Measurements from ENCODE around the gene SHMT2.
A peak's percentile ranks its signal among the peaks of the same experiment; 100 is the strongest.

SHMT2 gene

DNA sequence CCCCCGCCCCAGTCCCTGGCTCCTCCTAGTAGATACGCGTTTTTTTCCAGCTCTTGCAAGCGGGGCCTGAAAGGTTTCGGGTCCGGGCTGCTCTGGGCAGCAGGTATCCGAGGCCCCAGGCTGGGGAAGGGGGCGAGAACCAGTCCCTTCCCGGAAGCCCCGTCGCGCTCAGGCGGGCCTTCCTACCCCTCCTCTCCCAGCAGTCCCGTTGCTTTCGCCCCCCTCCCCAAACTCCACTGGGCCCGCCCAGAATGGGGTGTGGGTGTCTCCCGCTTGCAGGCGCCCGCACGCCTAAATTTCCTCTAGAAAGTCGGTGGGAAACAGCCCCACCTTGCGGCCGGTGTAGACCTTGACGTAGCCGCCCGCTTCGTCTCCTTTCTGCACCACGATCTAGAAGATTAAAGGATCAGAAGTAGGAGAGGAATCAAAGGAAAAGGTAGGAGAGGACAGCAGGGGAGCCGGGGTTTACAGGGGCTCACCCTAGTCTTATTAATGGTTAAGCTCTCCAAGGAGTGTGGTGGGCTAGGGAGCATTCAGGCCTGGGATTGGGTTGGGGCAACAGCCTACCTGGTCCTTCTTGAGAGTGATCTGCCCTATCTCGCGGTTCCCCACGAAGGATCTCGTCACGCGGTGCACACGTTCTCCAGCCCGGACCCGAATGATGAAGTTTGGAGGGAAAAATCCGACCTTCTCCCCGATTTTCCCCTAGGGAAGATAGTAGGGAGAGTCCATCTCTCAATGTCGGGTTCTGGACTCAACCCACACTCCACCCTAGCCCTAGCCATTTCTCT, 14.2 kb downstream of the SHMT2 start:
- Mint-ChIP-seq H3K36me3 (ENCODE audit: low read depth) (peaks cover 6% of the 10 kb centered on the region), H3K27ac (no peak overlapping the region), H3K4me3 (peak overlapping the region; percentile 56), H3K4me1 (ENCODE audit: low read depth) (peaks cover 55% of the 10 kb centered on the region), H3K9me3 (no peaks in the 10 kb centered on the region), H3K27me3 (peaks cover 47% of the 10 kb centered on the region)

DNA sequence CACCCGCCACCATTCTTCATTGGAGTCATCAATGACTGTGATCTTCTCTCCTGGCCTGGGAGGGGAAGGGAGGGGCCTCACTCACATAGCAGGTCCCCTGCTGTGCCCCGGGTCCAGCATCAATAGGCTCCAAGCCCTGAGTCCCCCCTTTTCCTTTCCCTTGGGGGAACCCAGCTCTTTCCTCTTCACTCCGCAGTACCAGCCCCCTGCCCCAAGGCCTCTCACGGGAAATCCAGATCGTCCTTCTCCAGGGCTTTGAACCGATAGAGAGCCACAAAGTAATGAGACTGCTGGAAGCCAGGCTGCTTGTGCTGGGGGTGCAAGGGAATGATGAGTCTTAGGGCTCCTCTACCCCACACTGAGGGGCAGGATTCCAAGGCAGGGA, 14.8 kb downstream of the SHMT2 start:
- peaks cover 6% of the 10 kb centered on the region for H3K36me3 Mint-ChIP-seq (ENCODE audit: low read depth)
- H3K27me3 Mint-ChIP-seq: peaks cover 44% of the 10 kb centered on the region
- H3K27ac Mint-ChIP-seq: no peak overlapping the region
- H3K9me3 Mint-ChIP-seq: no peaks in the 10 kb centered on the region
- peaks cover 56% of the 10 kb centered on the region for H3K4me1 Mint-ChIP-seq (ENCODE audit: low read depth)
- H3K4me3 Mint-ChIP-seq: no peak overlapping the region

DNA sequence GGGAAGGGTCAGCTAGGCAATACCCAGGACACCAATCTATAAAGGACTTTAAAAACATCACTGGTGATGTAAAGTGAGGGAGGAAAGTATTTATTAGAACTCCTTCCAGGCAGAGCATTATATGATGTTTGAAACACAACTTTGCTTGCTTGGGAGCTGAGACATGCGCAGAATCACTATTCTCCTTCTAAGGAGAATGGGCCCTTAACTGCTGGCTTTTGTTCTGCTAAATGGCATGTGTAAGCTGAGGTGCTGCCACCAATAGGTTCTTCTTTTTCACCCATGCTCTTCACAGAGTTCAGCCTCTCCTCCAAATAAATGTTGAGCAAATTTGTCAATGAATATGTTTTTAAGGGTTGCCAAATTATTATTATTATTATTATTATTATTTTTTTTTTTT, 17.5 kb downstream of the SHMT2 start:
- Mint-ChIP-seq H3K9me3 (no peaks in the 10 kb centered on the region), H3K36me3 (ENCODE audit: low read depth) (peaks cover 6% of the 10 kb centered on the region), H3K27me3 (peaks cover 21% of the 10 kb centered on the region), H3K27ac (no peak overlapping the region), H3K4me3 (no peak overlapping the region), H3K4me1 (ENCODE audit: low read depth) (peaks cover 30% of the 10 kb centered on the region)

DNA sequence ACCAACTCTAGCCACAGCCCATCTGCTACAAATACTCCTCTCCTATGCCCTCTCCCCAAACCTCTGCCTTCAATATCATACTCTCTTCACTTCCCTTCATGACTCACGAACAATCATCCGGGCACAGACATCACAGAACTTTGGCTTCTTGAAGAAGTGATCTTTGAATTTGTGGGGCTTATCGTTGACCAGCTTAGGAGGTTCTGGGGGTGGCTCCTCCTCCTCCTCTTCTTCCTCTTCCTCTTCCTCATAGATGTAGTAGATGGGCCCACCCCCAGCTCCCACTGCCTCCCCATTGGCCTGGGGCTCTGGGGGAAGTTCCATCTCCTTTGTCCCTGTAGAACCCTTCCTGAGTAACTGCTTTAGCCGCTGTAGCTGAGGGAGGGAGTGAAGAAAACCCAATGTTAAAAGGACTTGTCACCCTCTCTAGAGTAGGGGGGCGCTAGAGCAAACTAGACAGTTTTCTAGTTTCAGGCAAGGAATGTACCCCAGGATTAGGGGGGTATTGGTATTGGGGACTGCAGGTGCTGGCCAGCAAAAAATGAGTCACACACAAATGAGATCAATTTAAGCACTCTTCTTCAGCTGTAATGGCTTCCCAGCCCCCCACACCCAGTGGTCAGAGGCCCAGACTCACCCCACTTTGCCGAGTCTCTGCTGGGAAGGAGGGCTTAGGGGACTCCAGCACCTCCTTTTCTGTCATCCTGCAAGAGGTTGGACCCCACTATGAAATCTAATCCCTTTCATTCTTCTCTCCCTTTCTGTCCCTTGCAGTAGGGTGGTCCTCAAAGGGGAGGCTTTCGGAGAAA, 19.6 kb downstream of the SHMT2 start:
- Mint-ChIP-seq H3K4me1 (ENCODE audit: low read depth) (peaks cover 12% of the 10 kb centered on the region), H3K27ac (no peak overlapping the region), H3K4me3 (peak overlapping the region; percentile 45), H3K27me3 (peaks cover 9% of the 10 kb centered on the region), H3K36me3 (ENCODE audit: low read depth) (peaks cover 10% of the 10 kb centered on the region), H3K9me3 (no peaks in the 10 kb centered on the region)

DNA sequence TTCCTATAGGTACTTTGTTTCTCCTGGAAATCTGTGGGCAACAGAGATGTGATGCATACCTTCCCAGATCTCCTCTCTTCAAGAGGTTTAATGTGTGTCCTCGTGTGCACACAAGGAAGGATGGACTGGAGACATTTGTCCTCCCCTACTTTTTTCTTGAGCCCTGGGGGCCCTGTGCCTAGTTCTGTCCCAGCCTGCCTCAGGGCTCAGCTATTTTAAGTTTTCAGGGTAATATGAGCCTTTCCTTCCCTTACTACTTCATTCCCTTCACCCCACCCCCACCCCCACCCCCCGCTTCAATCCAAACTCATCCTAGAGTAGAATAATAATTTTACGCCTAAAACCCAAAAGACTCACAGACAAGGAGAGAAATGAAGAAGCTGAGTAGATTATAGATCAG, 21.0 kb downstream of the SHMT2 start:
- H3K27ac Mint-ChIP-seq: no peak overlapping the region
- no peaks in the 10 kb centered on the region for H3K9me3 Mint-ChIP-seq
- H3K27me3 Mint-ChIP-seq: no peaks in the 10 kb centered on the region
- H3K36me3 Mint-ChIP-seq (ENCODE audit: low read depth): peaks cover 14% of the 10 kb centered on the region
- peaks cover 7% of the 10 kb centered on the region for H3K4me1 Mint-ChIP-seq (ENCODE audit: low read depth)
- H3K4me3 Mint-ChIP-seq: no peak overlapping the region

DNA sequence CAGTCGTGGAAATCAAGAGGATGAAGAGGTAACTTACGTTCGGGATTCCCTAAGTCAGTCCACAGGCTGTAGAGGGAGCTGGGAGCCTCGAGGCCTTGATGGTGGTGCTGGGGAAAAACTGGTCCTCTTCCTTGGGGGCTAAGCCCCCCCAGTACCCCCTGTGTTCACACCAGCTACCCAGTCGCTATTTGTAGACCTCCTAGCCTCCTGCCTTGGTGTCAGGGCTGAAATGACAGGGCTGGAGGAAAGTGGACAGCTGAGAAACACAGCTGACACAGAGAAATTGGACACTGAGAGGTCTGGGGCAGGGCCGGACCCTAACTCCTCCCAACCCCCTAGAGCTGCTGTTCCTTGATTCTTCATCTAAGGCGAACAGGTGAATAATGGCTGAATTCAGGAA, 21.4 kb downstream of the SHMT2 start, which contains the start of gene STAC3:
Gene STAC3, minus strand, starts transcription at position 232 of the 400 bp plus-strand sequence. CDS start 1,551 bp downstream, outside the sequence.
- Mint-ChIP-seq H3K27me3 (no peaks in the 10 kb centered on the region), H3K4me3 (no peak within 1 kb of the TSS), H3K36me3 (ENCODE audit: low read depth) (peaks cover 18% of the 10 kb centered on the region), H3K27ac (no peak within 1 kb of the TSS), H3K9me3 (no peaks in the 10 kb centered on the region), H3K4me1 (ENCODE audit: low read depth) (peaks cover 7% of the 10 kb centered on the region)

DNA sequence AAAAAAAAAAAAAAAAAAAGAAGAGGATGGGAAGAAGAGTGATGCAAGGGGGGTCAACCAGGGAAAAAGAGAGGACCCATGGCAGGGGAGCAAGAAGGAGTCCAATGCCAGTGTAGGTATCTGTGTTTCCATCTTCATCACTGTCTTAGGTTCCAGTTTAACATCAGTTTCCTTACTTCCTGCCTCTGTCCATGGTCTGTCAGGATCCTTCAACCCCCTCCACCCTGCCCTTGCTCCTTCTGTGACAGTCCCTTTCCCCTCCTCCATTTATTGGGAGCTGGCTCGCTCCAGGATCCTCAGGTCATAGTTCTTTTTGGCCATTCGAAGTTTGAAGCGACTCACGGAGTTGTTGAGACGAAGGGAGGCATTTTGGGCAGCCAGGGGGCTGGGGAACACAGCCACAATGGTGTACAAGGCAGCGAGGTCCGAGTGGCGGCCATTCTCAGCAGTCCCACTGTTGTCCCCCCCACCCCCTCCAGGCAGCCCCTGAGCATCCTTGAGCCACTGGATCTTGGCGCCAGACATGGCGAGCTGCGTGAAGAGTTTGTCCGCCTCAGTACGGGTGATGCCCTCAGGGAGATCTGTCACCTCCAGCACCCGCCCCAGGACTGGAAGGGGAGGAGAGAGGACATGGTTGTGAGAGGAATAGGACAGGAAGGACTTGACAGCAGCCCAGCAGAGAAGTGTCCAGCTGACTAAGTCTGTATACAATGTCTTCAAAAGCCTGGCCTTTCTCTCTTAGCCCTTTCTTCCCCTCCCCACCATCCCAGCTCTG, 25.2 kb downstream of the SHMT2 start:
- Mint-ChIP-seq H3K4me3 (no peak overlapping the region), H3K27ac (no peak overlapping the region), H3K27me3 (no peaks in the 10 kb centered on the region), H3K4me1 (ENCODE audit: low read depth) (no peaks in the 10 kb centered on the region), H3K36me3 (ENCODE audit: low read depth) (peaks cover 21% of the 10 kb centered on the region), H3K9me3 (no peaks in the 10 kb centered on the region)

DNA sequence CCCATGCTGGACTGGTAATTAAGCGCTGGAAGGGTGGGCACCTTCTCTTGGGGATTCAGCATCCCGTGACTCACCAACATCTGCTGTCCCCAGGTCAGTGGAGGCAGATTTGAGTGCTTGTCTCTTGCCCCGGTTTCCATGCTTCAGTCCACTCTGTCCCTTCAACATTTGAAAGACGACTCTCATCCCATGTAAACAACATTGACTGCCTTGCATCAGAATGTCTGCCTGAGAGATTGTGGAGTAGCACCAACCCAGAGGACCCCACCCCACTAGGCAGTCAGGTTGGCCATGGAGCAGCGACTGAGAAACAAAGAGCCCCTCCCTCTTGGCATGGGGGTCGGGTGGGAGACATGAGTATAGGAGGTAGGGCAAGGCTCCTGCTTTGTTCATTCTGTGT, 26.4 kb downstream of the SHMT2 start:
- Mint-ChIP-seq H3K9me3 (no peaks in the 10 kb centered on the region), H3K36me3 (ENCODE audit: low read depth) (peaks cover 21% of the 10 kb centered on the region), H3K27me3 (no peaks in the 10 kb centered on the region)

DNA sequence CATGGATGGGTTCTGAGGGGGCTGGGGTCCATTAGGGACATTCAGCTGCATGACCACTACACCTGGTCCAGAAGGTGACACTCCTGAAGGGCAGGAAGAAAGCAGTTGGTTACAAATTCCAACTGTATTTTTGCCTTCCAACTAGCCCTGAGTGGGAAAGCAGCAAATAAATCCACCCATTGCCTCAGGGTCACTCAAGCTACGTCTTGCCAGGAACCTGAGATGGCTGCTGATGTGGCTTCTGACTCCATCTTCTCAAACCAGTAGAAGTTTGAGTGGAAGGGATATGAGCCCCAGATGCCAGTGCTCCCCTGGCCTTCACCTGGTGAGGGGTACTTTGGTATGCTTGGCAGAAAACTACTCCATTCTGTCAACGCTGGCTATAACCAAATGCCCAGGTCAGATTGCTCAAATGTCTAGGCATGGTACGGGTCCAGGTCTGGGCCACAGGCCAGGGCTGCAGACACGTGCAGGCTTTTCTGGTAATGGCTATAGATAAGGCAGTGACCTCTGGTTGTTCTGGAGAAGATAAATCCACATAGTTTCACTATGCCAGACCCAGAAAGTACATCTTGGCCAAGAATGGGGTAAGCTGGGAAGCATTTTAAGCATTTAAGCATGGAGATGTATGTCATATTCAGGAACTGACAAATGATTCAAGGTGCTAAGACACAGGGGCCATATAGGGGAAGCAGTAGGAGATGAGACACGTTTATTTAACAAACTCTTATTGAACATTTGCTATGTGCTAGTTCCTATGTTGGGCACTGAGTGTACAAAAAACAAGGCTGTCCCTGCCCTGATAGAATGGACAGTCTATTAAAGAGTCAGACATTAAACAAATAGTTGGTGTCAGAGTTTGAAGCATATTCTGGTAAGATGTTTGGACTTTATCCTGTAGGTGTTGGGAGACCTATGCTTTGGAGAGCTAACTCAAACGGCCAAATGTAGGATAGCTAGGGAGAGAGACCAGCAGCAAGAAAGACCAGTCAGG, 29.8 kb downstream of the SHMT2 start:
- H3K4me3 Mint-ChIP-seq: no peak overlapping the region
- H3K27ac Mint-ChIP-seq: no peak overlapping the region
- no peaks in the 10 kb centered on the region for H3K27me3 Mint-ChIP-seq
- H3K9me3 Mint-ChIP-seq: no peaks in the 10 kb centered on the region
- peaks cover 25% of the 10 kb centered on the region for H3K36me3 Mint-ChIP-seq (ENCODE audit: low read depth)
- H3K4me1 Mint-ChIP-seq (ENCODE audit: low read depth): no peaks in the 10 kb centered on the region

More for the DNA sequence above, 26.4 kb downstream of the SHMT2 start:
- no peak overlapping the region for H3K4me3 Mint-ChIP-seq
- no peaks in the 10 kb centered on the region for H3K4me1 Mint-ChIP-seq (ENCODE audit: low read depth)
- H3K27ac Mint-ChIP-seq: no peak overlapping the region

DNA sequence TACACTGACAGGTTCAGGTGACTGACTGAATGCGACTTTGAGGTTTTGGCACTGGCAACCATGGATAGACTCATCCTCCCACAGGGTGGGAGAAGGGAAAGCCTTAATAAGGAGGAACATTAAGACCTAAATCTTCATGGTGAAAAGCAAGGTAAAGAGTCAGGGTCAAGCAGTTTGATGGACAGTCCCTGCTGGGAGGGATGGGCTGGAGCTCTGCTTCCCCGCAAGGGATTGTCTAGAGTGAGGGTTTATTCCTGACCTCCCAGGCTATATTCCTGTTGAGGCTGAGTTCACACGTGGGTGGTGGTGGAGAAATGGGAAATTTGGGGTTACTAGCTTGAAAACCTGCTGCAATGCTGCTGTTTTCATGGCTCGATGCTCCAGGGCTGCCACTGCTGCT, 30.9 kb downstream of the SHMT2 start:
- Mint-ChIP-seq H3K27me3 (no peaks in the 10 kb centered on the region), H3K9me3 (no peaks in the 10 kb centered on the region), H3K4me3 (no peak overlapping the region), H3K36me3 (ENCODE audit: low read depth) (peaks cover 26% of the 10 kb centered on the region), H3K27ac (no peak overlapping the region), H3K4me1 (ENCODE audit: low read depth) (no peaks in the 10 kb centered on the region)

DNA sequence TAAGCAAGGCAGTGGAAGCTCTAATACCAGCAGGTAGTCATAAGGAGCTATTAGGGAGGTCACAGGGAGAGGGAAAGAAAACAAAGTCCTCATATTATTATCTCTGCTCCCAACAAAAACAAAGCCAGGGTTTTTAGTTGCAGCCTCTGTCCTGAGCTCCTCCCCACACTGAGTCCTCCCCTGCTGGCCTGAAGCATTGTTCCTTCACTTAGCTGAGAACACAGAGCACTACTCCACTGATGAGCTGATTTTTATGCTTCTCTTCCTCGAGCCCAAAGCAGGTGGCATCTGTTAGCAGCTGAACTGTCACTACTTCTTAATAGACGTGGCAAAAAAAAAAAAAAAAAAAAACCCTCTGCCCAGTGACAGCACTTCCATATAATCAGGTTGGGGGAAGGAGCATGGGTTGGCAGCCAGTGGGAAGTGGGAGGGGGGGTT, 31.9 kb downstream of the SHMT2 start:
- H3K27ac Mint-ChIP-seq: no peak overlapping the region
- no peaks in the 10 kb centered on the region for H3K4me1 Mint-ChIP-seq (ENCODE audit: low read depth)
- H3K36me3 Mint-ChIP-seq (ENCODE audit: low read depth): peaks cover 18% of the 10 kb centered on the region
- no peaks in the 10 kb centered on the region for H3K27me3 Mint-ChIP-seq
- no peaks in the 10 kb centered on the region for H3K9me3 Mint-ChIP-seq
- no peak overlapping the region for H3K4me3 Mint-ChIP-seq

DNA sequence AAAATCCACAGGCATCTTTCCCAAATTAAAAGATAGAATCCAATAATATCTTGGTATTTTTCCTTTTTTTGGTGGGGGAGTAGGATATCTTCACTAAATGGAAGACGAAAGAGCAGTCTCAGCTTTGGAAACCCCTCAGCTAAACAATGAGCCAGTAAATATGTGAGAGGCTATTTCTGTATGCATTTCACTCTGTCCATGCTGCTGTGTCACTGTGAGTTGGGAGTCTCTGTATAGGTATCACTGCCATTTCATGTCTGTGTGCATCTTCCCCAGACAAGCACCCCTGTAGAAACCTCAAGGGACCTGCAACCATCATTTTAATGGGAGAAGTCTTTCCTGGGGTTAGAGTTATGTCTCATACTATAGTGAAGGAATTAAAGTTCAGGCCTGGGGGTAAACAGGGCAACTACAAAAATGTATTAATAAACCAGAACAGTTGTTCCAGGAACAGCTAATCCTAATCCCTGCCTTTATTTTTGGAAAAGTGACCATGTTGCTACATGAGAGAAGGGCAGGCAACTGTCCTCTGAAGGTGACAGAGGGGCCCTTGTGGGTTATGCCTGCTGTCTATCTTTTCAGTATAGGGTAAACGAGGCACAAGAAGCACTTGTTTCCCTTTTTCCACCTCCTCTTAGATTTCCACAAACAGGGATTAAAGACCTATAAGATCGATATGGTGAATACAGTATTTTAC, 32.8 kb downstream of the SHMT2 start:
- no peak overlapping the region for H3K27ac Mint-ChIP-seq
- no peak overlapping the region for H3K4me3 Mint-ChIP-seq
- no peaks in the 10 kb centered on the region for H3K4me1 Mint-ChIP-seq (ENCODE audit: low read depth)
- H3K9me3 Mint-ChIP-seq: no peaks in the 10 kb centered on the region
- peaks cover 22% of the 10 kb centered on the region for H3K36me3 Mint-ChIP-seq (ENCODE audit: low read depth)
- H3K27me3 Mint-ChIP-seq: no peaks in the 10 kb centered on the region

DNA sequence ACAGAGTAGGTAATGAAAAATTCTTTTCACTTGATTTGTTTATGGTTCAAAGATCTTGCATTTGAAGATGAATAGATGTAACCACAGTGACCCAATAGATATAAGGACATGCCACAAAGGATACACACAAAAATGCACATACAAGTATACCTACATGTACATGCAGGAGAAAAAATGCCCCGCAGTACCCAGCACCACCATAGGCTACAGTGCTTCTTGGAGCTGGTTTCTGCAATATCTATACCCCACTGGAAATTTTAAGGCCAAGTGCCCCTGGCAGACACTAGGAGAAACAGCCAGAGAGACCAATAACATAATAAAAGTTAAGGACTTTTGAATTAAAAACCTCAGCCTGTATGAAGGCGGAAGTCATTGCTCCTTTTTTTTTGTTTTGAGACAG, 33.6 kb downstream of the SHMT2 start:
- Mint-ChIP-seq H3K4me3 (no peak overlapping the region), H3K4me1 (ENCODE audit: low read depth) (peaks cover 4% of the 10 kb centered on the region), H3K27ac (no peak overlapping the region), H3K27me3 (no peaks in the 10 kb centered on the region), H3K9me3 (no peaks in the 10 kb centered on the region), H3K36me3 (ENCODE audit: low read depth) (peaks cover 28% of the 10 kb centered on the region)

Data from stimulated activated naive CD8-positive, alpha-beta T cell treated with anti-CD3 and anti-CD28 coated beads, Interleukin-15, Interleukin-2, amounts not matched to agents 100 ng/mL and 50 ng/mL, for 24 hours (primary cell).